ENCODE results near the gene ATP13A5. TPM values are rescaled to one million over a fixed set of nuclear protein-coding genes. Genes with fewer than 3 reads are reported as not detected.
A peak's percentile ranks its signal among the peaks of the same experiment; 100 is the strongest.

The ATP13A5 gene
- total RNA-seq, 1 donor from 2014 or later = not detected

DNA sequence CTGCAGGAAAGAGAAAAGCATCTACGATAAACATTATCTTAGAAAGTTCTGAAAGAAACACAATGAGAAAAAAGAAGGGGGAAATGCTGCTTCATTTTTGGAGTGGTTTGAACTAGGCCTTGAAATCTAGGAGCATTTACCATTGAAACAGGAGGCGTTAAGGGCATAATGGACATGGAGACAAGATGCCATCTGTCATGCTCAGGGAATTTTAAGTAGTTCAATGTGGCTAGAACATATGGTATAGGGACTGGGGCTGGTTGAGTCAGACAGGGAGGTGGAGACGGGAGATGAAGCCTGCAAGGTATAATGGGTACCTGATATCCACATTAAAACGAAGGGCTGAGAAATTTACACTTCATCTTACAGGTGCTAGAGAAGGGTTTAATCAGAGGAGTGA is 147.9 kb downstream of the ATP13A5 start:
- peaks cover 6% of the 10 kb centered on the region for H3K27me3 Mint-ChIP-seq (ENCODE audit: unreplicated experiment)
- H3K4me3 Mint-ChIP-seq (ENCODE audit: unreplicated experiment) = peak overlapping the region; percentile 41

DNA sequence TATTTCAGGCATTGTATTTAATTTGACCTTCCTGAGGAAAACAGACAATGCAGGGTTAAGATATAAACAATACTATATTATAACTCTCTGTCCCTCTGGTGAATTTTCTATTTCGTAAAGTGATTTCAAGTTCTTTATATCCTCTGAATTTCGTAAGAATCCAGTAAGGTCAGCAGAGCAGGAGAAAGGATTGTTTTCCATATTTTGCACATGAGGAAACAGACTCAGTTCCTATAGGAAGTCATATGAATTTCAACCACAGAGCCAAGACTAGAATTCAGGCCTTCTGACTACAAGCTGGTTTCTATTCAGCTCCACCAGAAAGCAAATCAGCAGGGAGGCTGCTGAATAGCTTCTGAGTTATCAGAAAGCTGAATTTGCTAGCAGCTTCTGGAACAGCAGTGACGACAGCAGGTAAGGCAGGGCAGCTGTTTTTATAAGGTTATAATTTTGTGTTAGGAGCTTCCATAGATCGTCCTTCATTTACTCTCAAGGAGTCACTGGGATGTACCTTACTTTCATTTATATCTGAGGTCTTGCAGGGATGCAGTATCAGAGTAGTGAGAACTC is 148.6 kb downstream of the ATP13A5 start:
- Mint-ChIP-seq H3K4me3 (ENCODE audit: unreplicated experiment) (peak overlapping the region; percentile 41), H3K4me1 (ENCODE audit: low read depth, unreplicated experiment) (peaks cover 59% of the 10 kb centered on the region)
- TF ChIP-seq, protein P1, sequence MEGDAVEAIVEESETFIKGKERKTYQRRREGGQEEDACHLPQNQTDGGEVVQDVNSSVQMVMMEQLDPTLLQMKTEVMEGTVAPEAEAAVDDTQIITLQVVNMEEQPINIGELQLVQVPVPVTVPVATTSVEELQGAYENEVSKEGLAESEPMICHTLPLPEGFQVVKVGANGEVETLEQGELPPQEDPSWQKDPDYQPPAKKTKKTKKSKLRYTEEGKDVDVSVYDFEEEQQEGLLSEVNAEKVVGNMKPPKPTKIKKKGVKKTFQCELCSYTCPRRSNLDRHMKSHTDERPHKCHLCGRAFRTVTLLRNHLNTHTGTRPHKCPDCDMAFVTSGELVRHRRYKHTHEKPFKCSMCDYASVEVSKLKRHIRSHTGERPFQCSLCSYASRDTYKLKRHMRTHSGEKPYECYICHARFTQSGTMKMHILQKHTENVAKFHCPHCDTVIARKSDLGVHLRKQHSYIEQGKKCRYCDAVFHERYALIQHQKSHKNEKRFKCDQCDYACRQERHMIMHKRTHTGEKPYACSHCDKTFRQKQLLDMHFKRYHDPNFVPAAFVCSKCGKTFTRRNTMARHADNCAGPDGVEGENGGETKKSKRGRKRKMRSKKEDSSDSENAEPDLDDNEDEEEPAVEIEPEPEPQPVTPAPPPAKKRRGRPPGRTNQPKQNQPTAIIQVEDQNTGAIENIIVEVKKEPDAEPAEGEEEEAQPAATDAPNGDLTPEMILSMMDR (IDR thresholded peaks at IDR 0.05; ENCODE audit: partially characterized antibody, unreplicated experiment) = no peak

More for the DNA sequence above, 147.9 kb downstream of the ATP13A5 start:
- Mint-ChIP-seq H3K36me3 (ENCODE audit: unreplicated experiment) (no peaks in the 10 kb centered on the region), H3K27ac (ENCODE audit: unreplicated experiment) (peak overlapping the region; percentile 92), H3K9me3 (ENCODE audit: unreplicated experiment) (peaks cover 12% of the 10 kb centered on the region), H3K4me1 (ENCODE audit: low read depth, unreplicated experiment) (peaks cover 58% of the 10 kb centered on the region)
- no peak for DNase-seq
- TF ChIP-seq, protein P1 (IDR thresholded peaks at IDR 0.05; ENCODE audit: partially characterized antibody, unreplicated experiment) = no peak

GRCh38 chr3:193228206-193228605 is 150.3 kb downstream of the ATP13A5 start:
- Mint-ChIP-seq H3K27me3 (ENCODE audit: unreplicated experiment) (peaks cover 8% of the 10 kb centered on the region), H3K4me1 (ENCODE audit: low read depth, unreplicated experiment) (peaks cover 54% of the 10 kb centered on the region), H3K27ac (ENCODE audit: unreplicated experiment) (peak overlapping the region; percentile 92), H3K4me3 (ENCODE audit: unreplicated experiment) (no peak overlapping the region), H3K36me3 (ENCODE audit: unreplicated experiment) (no peaks in the 10 kb centered on the region), H3K9me3 (ENCODE audit: unreplicated experiment) (peaks cover 12% of the 10 kb centered on the region)
- no peak for DNase-seq
- TF ChIP-seq, protein P1 (IDR thresholded peaks at IDR 0.05; ENCODE audit: partially characterized antibody, unreplicated experiment) = no peak

More for the DNA sequence above, 148.6 kb downstream of the ATP13A5 start:
- H3K27me3 Mint-ChIP-seq (ENCODE audit: unreplicated experiment) = peaks cover 6% of the 10 kb centered on the region
- no peak for DNase-seq
- H3K36me3 Mint-ChIP-seq (ENCODE audit: unreplicated experiment) = no peaks in the 10 kb centered on the region
- H3K9me3 Mint-ChIP-seq (ENCODE audit: unreplicated experiment) = peaks cover 12% of the 10 kb centered on the region
- peak overlapping the region; percentile 92 for H3K27ac Mint-ChIP-seq (ENCODE audit: unreplicated experiment)

DNA sequence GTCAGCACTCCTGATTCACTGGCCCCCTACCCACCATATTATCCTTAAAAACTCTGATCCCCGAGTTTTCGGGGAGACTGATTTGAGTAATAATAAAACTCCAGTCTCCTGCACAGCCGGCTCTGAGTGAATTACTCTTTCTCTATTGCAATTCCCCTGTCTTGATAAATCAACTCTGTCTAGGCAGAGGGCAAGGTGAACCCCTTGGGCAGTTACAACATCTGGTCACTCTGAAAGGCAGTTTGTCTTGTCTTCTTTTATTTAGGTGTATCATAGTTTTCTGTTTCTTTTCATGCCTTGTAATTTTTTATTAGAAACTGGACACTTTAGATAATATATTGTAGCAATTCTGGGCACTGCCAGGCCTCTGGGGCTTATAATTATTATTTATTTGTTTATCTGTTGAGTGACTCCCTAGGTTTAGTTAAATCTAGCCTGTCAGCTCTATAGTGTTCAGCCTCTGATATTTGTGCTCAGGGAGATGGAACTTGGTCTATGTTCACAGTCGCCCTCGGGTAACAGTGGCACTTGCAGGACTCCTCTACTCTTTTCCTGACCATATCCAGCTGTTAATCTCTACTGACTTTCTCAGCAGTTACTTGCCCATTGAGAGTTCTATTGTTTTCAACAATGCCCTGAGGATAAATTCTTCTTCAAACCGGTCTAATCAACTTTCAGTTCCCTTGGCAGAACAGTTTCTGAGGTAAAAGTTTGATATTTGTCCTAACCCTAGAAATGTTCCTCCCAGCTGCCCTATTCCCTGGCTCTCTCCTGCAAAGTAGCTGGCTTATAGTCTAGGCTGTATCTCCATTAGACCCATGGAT is 153.0 kb downstream of the ATP13A5 start:
- Mint-ChIP-seq H3K4me1 (ENCODE audit: low read depth, unreplicated experiment) (peaks cover 31% of the 10 kb centered on the region), H3K27ac (ENCODE audit: unreplicated experiment) (no peak overlapping the region), H3K9me3 (ENCODE audit: unreplicated experiment) (peaks cover 6% of the 10 kb centered on the region), H3K27me3 (ENCODE audit: unreplicated experiment) (peaks cover 4% of the 10 kb centered on the region), H3K4me3 (ENCODE audit: unreplicated experiment) (no peak overlapping the region), H3K36me3 (ENCODE audit: unreplicated experiment) (no peaks in the 10 kb centered on the region)
- TF ChIP-seq, protein P1 (IDR thresholded peaks at IDR 0.05; ENCODE audit: partially characterized antibody, unreplicated experiment) = no peak
- DNase-seq = no peak

Other genes starting within 250 kb of the ATP13A5 start
- gene PLAAT1, start 137.5 kb downstream of the ATP13A5 start, total RNA-seq (ENCODE audit: unreplicated experiment) = 21.2 TPM
- 0.93 TPM for gene ATP13A4, start 176.1 kb upstream of the ATP13A5 start, total RNA-seq (ENCODE audit: unreplicated experiment)
- 122 TPM for gene OPA1, start 214.5 kb upstream of the ATP13A5 start, total RNA-seq (ENCODE audit: unreplicated experiment)

All from glutamatergic neuron (in vitro differentiated cells).